K562 (cell line): ENCODE results near the gene ZNF276. TPM values are rescaled to one million over a fixed set of nuclear protein-coding genes. Genes with fewer than 3 reads are reported as not detected.

Experiments
- CXXC5 ChIP-seq: fragments of 250-450 bp; sonication (Bioruptor Pico); IDR thresholded peaks from 2 replicates; pipeline ENCODE4 v1.8.0; 2022; ENCODE audit warnings: inconsistent platforms, mild to moderate bottlenecking, moderate library complexity
- HMGN3 ChIP-seq: IDR thresholded peaks from 2 replicates; pipeline ENCODE4 v1.6.1; 2011; ENCODE audit warnings: borderline replicate concordance, low read depth, mild to moderate bottlenecking, mixed read lengths, low read length; ENCODE audit not compliant: insufficient read length; ENCODE audit errors: extremely low read depth
- TFAM ChIP-seq: fragments of 250-450 bp; sonication (Bioruptor Pico); conservative IDR thresholded peaks from 2 replicates; pipeline ENCODE4 v1.5.0; 2021; ENCODE audit warnings: mild to moderate bottlenecking, moderate library complexity
- polyA plus RNA-seq, 8 experiments: library from polyadenylated mRNA; depleted of rRNA in 4 of 8; stranded (reverse) in 5 of 8; unstranded in 3 of 8; fragments of >200 nt; fragmentation: Nextera tagmentation in 2 of 8; fragmentation: Illumina TruSeq in 1 of 8; extraction: Ambion mirVana in 2 of 8; extraction: Trizol in 1 of 8; gene quantifications; 2 replicates each; pipeline versions ENCODE4 v1.2.1 to v1.2.3, GENCODE V29; 2011 to 2014; ENCODE audit warnings: inconsistent platforms in 1 of 8, missing spikeins in 1 of 8
- total RNA-seq, 7 experiments: library from RNA; depleted of rRNA in 6 of 7; stranded (reverse); fragments of >200 nt in 6 of 7; fragmentation: Illumina TruSeq in 2 of 7; extraction: Trizol in 2 of 7; gene quantifications; 2 replicates each; pipeline versions ENCODE4 v1.2.1 to v1.2.3, GENCODE V29; 2011 to 2021; ENCODE audit warnings: low replicate concordance in 1 of 7
- TF ChIP-seq, protein P1 (sequence below): fragments of 450-650 bp; IDR thresholded peaks from 2 replicates; pipeline ENCODE4 v1.6.1; 2016; ENCODE audit warnings: low read depth
- TF ChIP-seq, protein P2 (sequence below): fragments of 450-650 bp; formaldehyde crosslinking; IDR thresholded peaks from 2 replicates; pipeline ENCODE4 v1.4.0; 2020; ENCODE audit warnings: mild to moderate bottlenecking, moderate library complexity
- TF ChIP-seq, protein P3 (sequence below), 2 experiments: fragments of 450-650 bp; IDR thresholded peaks; 2 replicates each; pipeline ENCODE4 v1.6.1; 2016; ENCODE audit warnings: mild to moderate bottlenecking in 2 of 2, borderline replicate concordance in 1 of 2, low read depth in 1 of 2, moderate library complexity in 1 of 2

ZNF276 gene
- total and polyA plus RNA-seq, 9 of the 15 experiments (the other 6 are each of a cell fraction or from before 2014, with no cell fraction given) = 0.49 to 43.9 (median 15.8) TPM

DNA sequence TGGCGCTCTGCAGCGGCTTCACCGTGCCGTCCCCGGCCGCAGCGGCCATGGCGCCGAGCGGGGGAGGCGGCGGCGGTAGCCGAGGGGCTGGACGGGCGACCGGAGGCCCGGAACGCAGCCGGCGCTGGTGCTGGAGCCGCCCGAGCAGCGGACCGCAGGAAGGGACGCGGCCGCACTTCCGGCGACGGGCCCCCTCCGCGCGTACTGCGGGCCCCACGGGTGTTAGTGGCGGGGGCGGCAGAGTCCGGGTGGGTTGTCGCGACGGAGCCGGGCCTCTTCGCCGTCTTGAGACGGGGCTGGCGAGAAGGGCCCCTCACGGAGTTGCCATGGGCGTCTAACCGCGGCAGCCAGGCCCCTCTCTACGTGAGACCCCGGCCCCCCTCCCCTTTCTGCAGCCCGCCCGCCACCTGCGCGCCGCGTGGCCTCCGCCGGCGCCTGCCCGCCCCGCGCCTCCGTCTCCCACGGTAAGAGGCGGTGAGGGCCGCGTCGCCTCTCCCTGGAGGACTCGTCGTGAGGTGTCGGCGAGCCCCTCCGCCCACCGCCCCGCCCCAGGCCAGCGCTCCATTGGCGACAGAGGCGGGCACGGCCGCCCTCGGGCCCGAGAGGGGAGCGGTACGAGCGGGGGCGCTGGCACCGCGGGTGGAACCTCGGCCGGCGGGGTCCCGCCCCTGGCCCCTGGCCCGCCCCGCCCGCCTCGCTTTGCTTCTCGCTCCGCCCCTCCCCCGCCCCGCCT is at the start of gene ZNF276, which contains the start of gene VPS9D1 (continued):
- TF ChIP-seq, protein P1, sequence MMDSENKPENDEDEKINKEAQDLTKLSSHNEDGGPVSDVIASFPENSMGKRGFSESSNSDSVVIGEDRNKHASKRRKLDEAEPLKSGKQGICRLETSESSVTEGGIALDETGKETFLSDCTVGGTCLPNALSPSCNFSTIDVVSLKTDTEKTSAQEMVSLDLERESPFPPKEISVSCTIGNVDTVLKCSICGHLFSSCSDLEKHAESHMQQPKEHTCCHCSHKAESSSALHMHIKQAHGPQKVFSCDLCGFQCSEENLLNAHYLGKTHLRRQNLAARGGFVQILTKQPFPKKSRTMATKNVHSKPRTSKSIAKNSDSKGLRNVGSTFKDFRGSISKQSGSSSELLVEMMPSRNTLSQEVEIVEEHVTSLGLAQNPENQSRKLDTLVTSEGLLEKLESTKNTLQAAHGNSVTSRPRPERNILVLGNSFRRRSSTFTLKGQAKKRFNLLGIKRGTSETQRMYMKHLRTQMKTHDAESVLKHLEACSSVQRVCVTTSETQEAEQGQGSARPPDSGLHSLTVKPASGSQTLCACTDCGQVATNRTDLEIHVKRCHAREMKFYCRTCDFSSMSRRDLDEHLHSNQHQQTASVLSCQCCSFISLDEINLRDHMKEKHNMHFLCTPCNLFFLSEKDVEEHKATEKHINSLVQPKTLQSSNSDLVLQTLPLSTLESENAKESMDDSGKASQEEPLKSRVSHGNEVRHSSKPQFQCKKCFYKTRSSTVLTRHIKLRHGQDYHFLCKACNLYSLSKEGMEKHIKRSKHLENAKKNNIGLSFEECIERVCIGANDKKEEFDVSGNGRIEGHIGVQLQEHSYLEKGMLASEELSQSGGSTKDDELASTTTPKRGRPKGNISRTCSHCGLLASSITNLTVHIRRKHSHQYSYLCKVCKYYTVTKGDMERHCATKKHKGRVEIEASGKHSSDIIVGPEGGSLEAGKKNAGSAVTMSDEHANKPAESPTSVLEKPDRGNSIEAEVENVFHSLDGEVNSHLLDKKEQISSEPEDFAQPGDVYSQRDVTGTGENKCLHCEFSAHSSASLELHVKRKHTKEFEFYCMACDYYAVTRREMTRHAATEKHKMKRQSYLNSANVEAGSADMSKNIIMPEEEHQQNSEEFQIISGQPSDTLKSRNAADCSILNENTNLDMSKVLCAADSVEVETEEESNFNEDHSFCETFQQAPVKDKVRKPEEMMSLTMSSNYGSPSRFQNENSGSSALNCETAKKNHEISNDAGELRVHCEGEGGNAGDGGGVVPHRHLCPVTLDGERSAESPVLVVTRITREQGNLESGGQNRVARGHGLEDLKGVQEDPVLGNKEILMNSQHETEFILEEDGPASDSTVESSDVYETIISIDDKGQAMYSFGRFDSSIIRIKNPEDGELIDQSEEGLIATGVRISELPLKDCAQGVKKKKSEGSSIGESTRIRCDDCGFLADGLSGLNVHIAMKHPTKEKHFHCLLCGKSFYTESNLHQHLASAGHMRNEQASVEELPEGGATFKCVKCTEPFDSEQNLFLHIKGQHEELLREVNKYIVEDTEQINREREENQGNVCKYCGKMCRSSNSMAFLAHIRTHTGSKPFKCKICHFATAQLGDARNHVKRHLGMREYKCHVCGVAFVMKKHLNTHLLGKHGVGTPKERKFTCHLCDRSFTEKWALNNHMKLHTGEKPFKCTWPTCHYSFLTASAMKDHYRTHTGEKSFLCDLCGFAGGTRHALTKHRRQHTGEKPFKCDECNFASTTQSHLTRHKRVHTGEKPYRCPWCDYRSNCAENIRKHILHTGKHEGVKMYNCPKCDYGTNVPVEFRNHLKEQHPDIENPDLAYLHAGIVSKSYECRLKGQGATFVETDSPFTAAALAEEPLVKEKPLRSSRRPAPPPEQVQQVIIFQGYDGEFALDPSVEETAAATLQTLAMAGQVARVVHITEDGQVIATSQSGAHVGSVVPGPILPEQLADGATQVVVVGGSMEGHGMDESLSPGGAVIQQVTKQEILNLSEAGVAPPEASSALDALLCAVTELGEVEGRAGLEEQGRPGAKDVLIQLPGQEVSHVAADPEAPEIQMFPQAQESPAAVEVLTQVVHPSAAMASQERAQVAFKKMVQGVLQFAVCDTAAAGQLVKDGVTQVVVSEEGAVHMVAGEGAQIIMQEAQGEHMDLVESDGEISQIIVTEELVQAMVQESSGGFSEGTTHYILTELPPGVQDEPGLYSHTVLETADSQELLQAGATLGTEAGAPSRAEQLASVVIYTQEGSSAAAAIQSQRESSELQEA = no peak
- no peak for TF ChIP-seq TFAM (CRISPR knock-in tag)
- TF ChIP-seq, protein P2, sequence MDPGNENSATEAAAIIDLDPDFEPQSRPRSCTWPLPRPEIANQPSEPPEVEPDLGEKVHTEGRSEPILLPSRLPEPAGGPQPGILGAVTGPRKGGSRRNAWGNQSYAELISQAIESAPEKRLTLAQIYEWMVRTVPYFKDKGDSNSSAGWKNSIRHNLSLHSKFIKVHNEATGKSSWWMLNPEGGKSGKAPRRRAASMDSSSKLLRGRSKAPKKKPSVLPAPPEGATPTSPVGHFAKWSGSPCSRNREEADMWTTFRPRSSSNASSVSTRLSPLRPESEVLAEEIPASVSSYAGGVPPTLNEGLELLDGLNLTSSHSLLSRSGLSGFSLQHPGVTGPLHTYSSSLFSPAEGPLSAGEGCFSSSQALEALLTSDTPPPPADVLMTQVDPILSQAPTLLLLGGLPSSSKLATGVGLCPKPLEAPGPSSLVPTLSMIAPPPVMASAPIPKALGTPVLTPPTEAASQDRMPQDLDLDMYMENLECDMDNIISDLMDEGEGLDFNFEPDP (CRISPR knock-in tag) = no peak
- peak; percentile 54 for TF ChIP-seq HMGN3
- TF ChIP-seq, protein P3, sequence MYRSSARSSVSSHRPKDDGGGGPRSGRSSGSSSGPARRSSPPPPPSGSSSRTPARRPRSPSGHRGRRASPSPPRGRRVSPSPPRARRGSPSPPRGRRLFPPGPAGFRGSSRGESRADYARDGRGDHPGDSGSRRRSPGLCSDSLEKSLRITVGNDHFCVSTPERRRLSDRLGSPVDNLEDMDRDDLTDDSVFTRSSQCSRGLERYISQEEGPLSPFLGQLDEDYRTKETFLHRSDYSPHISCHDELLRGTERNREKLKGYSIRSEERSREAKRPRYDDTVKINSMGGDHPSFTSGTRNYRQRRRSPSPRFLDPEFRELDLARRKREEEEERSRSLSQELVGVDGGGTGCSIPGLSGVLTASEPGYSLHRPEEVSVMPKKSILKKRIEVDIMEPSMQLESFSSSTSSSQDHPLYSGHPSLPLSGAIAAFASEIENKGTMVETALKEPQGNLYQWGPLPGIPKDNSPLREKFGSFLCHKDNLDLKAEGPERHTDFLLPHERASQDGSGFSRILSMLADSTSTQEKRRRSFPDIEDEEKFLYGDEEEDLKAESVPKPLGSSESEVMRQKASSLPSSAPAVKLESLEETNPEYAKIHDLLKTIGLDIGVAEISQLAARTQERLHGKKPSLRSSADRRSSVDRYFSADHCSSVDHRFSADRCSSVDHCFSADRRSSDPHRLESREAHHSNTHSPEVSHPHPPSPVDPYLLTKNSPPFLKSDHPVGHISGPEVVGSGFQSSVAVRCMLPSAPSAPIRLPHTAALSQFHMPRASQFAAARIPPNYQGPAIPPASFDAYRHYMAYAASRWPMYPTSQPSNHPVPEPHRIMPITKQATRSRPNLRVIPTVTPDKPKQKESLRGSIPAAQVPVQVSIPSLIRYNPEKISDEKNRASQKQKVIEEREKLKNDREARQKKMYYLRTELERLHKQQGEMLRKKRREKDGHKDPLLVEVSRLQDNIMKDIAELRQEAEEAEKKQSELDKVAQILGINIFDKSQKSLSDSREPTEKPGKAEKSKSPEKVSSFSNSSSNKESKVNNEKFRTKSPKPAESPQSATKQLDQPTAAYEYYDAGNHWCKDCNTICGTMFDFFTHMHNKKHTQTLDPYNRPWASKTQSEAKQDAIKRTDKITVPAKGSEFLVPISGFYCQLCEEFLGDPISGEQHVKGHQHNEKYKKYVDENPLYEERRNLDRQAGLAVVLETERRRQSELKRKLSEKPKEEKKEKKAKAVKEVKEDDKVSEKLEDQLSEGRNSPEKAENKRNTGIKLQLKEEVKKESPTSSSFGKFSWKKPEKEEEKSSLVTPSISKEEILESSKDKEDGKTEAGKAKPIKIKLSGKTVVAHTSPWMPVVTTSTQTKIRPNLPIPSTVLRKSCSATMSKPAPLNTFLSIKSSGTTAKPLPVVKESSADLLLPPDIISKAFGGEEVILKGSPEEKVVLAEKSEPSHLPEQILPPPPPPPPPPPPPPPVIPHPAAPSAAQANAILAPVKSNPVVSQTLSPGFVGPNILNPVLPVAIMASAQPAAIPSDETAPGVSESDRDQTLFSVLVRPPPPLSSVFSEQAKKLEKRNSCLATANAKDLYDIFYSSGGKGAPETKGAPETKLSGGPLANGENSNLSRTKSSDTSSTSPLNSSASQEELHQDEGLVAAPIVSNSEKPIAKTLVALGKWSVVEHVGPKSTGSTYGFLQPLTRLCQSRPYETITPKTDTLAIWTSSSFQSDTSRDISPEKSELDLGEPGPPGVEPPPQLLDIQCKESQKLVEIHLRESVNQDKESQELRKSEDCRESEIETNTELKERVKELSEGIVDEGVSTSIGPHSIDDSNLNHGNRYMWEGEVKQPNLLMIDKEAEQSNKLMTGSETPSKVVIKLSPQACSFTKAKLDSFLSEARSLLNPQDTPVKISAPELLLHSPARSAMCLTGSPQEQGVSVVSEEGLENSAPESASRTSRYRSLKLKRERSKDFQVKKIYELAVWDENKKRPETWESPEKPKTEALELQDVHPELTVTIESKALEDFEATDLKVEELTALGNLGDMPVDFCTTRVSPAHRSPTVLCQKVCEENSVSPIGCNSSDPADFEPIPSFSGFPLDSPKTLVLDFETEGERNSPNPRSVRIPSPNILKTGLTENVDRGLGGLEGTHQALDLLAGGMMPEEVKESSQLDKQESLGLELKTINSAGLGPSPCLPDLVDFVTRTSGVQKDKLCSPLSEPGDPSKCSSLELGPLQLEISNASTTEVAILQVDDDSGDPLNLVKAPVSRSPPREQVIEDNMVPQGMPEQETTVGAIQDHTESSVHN (IDR thresholded peaks at IDR 0.05; ENCODE audit: borderline replicate concordance in 1 of 2, low read depth in 1 of 2) = no peak
- peak; percentile 94 for TF ChIP-seq CXXC5 (CRISPR knock-in tag)
